HepG2 (cell line): ENCODE results near the gene COCH. TPM values are rescaled to one million over a fixed set of nuclear protein-coding genes. Genes with fewer than 3 reads are reported as not detected.

Source experiments
- ATAC-seq: fragments of 200-7000 bp; cut with Tn5 transposase; 3 replicates; pipeline ENCODE4 v1.9.1; 2020; ENCODE audit warnings: mild to moderate bottlenecking, moderate library complexity
- BruUV-seq: library from RNA; stranded (reverse); fragments of 400-500 nt; replicated peaks from 2 replicates; lab custom pipeline; 2021; lab: Mats Ljungman, UMichigan
- CTCF ChIA-PET: fragments of 300-600 bp; formaldehyde crosslinking; extraction: SDS; loops from one replicate; lab custom pipeline; 2021; ENCODE audit warnings: low total read pairs, inconsistent platforms, low intra/inter-chr PET ratio; lab: Yijun Ruan, JAX
- POLR2A ChIA-PET: fragments of 350-600 bp; sonication (Branson Sonifier 250); formaldehyde crosslinking; loops from one replicate; lab custom pipeline; 2020; ENCODE audit warnings: antibody characterized with exemption, inconsistent platforms; lab: Yijun Ruan, JAX
- DNase-seq: peaks from one replicate; pipeline ENCODE4 v3.0.0-alpha.2; 2015; ENCODE audit warnings: low spot score
- FAIRE-seq: peaks from 3 replicates; lab custom pipeline; 2011; peaks lifted over from hg19 to GRCh38; lab: Jason Lieb, UNC
- H2AFZ ChIP-seq: one replicate; pipeline ENCODE4 v1.6.1; 2011; ENCODE audit warnings: low read length, inconsistent platforms
- H3K27ac ChIP-seq: fragments of 300-600 bp; 3 replicates; pipeline ENCODE4 v1.8.0; 2011; ENCODE audit warnings: mixed run types, mild to moderate bottlenecking, mixed read lengths, low read length, inconsistent platforms; ENCODE audit not compliant: insufficient read depth; ENCODE audit errors: extremely low read length
- H3K27me3 ChIP-seq, 2 experiments: fragments of 200-600 bp in 1 of 2; 2 replicates in 1 of 2; 3 replicates in 1 of 2; pipeline versions ENCODE4 v1.6.0 to v1.8.0; 2011; ENCODE audit warnings: low read length in 2 of 2, mild to moderate bottlenecking in 2 of 2, moderate library complexity in 2 of 2, inconsistent platforms in 1 of 2; ENCODE audit not compliant: insufficient read depth in 2 of 2, control insufficient read depth in 1 of 2
- H3K36me3 ChIP-seq, 2 experiments: fragments of 200-600 bp in 1 of 2; replicated peaks in 1 of 2; 2 replicates in 1 of 2; 3 replicates in 1 of 2; pipeline versions ENCODE4 v1.5.1 to v1.8.0; 2011; ENCODE audit warnings: low read length in 2 of 2, inconsistent platforms in 1 of 2; ENCODE audit not compliant: insufficient read depth in 2 of 2, control insufficient read depth in 1 of 2
- H3K4me1 ChIP-seq: 2 replicates; pipeline ENCODE4 v1.5.1; 2012; ENCODE audit warnings: low read length, inconsistent platforms; ENCODE audit not compliant: insufficient read depth
- H3K4me2 ChIP-seq: 2 replicates; pipeline ENCODE4 v1.6.0; 2011; ENCODE audit warnings: low read depth, low read length, inconsistent platforms
- H3K4me3 ChIP-seq, 3 experiments: fragments of 200-600 bp in 1 of 3; sonication (generic), shearing (Covaris generic) in 1 of 3; replicated peaks in 1 of 3; 2 replicates each; pipeline ENCODE4 v1.5.1; 2011 to 2016; ENCODE audit warnings: low read length in 3 of 3, inconsistent platforms in 2 of 3, low read depth in 2 of 3, mild to moderate bottlenecking in 2 of 3, control low read depth in 1 of 3, mixed read lengths in 1 of 3; ENCODE audit not compliant: insufficient read depth in 1 of 3
- H3K79me2 ChIP-seq: one replicate; pipeline ENCODE4 v1.6.1; 2011; ENCODE audit warnings: low read length, inconsistent platforms; ENCODE audit not compliant: insufficient read depth
- H3K9ac ChIP-seq: 2 replicates; pipeline ENCODE4 v1.6.0; 2011; ENCODE audit warnings: mild to moderate bottlenecking, low read depth, low read length, inconsistent platforms; ENCODE audit not compliant: insufficient read depth
- H3K9me3 ChIP-seq: 2 replicates; pipeline ENCODE4 v1.5.1; 2012; ENCODE audit warnings: mild to moderate bottlenecking, low read length
- H4K20me1 ChIP-seq: 2 replicates; pipeline ENCODE4 v1.6.0; 2011; ENCODE audit warnings: inconsistent platforms, mild to moderate bottlenecking, low read length, moderate library complexity; ENCODE audit not compliant: insufficient read depth
- CREBL2 ChIP-seq: sonication (generic); formaldehyde crosslinking; IDR thresholded peaks from 2 replicates; pipeline ENCODE4 v1.8.1; 2023; ENCODE audit warnings: missing genetic modification reagents, mild to moderate bottlenecking, borderline replicate concordance
- IKZF1 ChIP-seq: fragments of 450-650 bp; IDR thresholded peaks from 2 replicates; pipeline ENCODE4 v1.7.1; 2016
- NAIF1 ChIP-seq: sonication (generic); formaldehyde crosslinking; IDR thresholded peaks from 2 replicates; pipeline ENCODE4 v1.5.0; 2020; ENCODE audit warnings: mild to moderate bottlenecking, missing genetic modification reagents, borderline replicate concordance
- PATZ1 ChIP-seq: sonication (generic); formaldehyde crosslinking; IDR thresholded peaks from 2 replicates; pipeline ENCODE4 v1.4.0; 2020; ENCODE audit warnings: missing genetic modification reagents
- TCF12 ChIP-seq, 2 experiments: fragments of 450-650 bp in 1 of 2; sonication (generic) in 1 of 2; formaldehyde crosslinking in 1 of 2; IDR thresholded peaks; 2 replicates each; pipeline versions ENCODE4 v1.6.1 to v1.8.0; 2017 to 2022; ENCODE audit warnings: antibody characterized with exemption in 1 of 2, mild to moderate bottlenecking in 1 of 2, missing genetic modification reagents in 1 of 2, moderate library complexity in 1 of 2
- ZNF354B ChIP-seq: sonication (generic); formaldehyde crosslinking; IDR thresholded peaks from 2 replicates; pipeline ENCODE4 v1.8.0; 2022; ENCODE audit warnings: mild to moderate bottlenecking, missing genetic modification reagents
- ZNF720 ChIP-seq: sonication (generic); formaldehyde crosslinking; IDR thresholded peaks from 2 replicates; pipeline ENCODE4 v1.4.0; 2020; ENCODE audit warnings: missing genetic modification reagents
- ZNF850 ChIP-seq: sonication (generic); formaldehyde crosslinking; conservative IDR thresholded peaks from 2 replicates; pipeline ENCODE4 v1.9.0; 2021; ENCODE audit warnings: mild to moderate bottlenecking, missing genetic modification reagents
- WGBS: methylation state at CpG from one replicate; pipeline ENCODE4 v1.1.6; 2017; ENCODE audit warnings: low lambda C conversion rate; 5-methylcytosine and 5-hydroxymethylcytosine counted together
- in situ Hi-C: cut with HindIII; loops from 2 replicates; pipeline ENCODE4 v1.10.0; 2017; ENCODE audit warnings: low pct_unique_long_range_greater_than_20kb; ENCODE audit not compliant: extremely low pct_ligation_motif_present
- intact Hi-C: fragments of 100-400 bp; cut with micrococcal nuclease; formaldehyde crosslinking; loops from one replicate; pipeline ENCODE4 v1.10.0; 2022; ENCODE audit not compliant: unreplicated experiment
- polyA plus RNA-seq, 8 experiments: library from polyadenylated mRNA; depleted of rRNA in 3 of 8; stranded (reverse) in 7 of 8; unstranded in 1 of 8; fragments of >200 nt; fragmentation: Illumina TruSeq in 4 of 8; extraction: Trizol in 4 of 8; gene quantifications; 2 replicates each; pipeline versions ENCODE4 v1.2.1 to v1.2.3, GENCODE V29; 2011 to 2016; ENCODE audit warnings: low read depth in 4 of 8, missing spikeins in 1 of 8, mixed read lengths in 1 of 8; ENCODE audit not compliant: insufficient read depth in 1 of 8
- total RNA-seq, 5 experiments: library from RNA; depleted of rRNA; stranded (reverse); fragments of >200 nt; fragmentation: Illumina TruSeq; extraction: Trizol; gene quantifications; 2 replicates each; pipeline ENCODE4 v1.2.3, GENCODE V29; 2016; ENCODE audit warnings: low read depth in 1 of 5

Gene COCH
- total and polyA plus RNA-seq, 2 of the 13 experiments (the other 11 are each of a cell fraction or from before 2014, with no cell fraction given): 78.2 to 79.3 TPM

- TF ChIP-seq TCF12 (IDR thresholded peaks at IDR 0.05) (no peak), TCF12 (CRISPR knock-in tag; IDR thresholded peaks at IDR 0.05) (no peak), ZNF720 (CRISPR knock-in tag) (no peak), IKZF1 (no peak), CREBL2 (no peak), PATZ1 (CRISPR knock-in tag) (no peak), NAIF1 (CRISPR knock-in tag) (no peak), ZNF850 (CRISPR knock-in tag) (no peak), ZNF354B (CRISPR knock-in tag) (no peak)
- TF ChIP-seq, all 625 proteins: peak for 0
- H4K20me1 ChIP-seq: no peaks in the 10 kb centered on the region
- in situ Hi-C loops: no loop called here
- H3K79me2 ChIP-seq: no peaks in the 10 kb centered on the region
- H3K36me3 ChIP-seq: no peaks in the 10 kb centered on the region
- no peaks in the 10 kb centered on the region for H3K9me3 ChIP-seq
- FAIRE-seq (no peak), DNase-seq (no peak), ATAC-seq (no peak)
- no peak overlapping the region for H3K27ac ChIP-seq
- intact Hi-C loops: loop anchor here (10.0 kb wide), 1 partner anchor 315 kb away; the partner anchor contains the start of gene G2E3
- BruUV-seq: no TSS peak
- peaks cover 18% of the 10 kb centered on the region for H3K4me1 ChIP-seq
- CTCF ChIA-PET: no interaction called here
- no peak overlapping the region for H3K4me2 ChIP-seq
- H3K4me3 ChIP-seq: no peak overlapping the region
- peaks cover 0 to 36% of the 10 kb centered on the region in 2 experiments; a peak in 4 of 5 replicates for H3K27me3 ChIP-seq
- 28% methylated on average over 2 of the region's 2 CpGs for WGBS
- POLR2A ChIA-PET: no interaction called here
- H2AFZ ChIP-seq: no peak overlapping the region
- H3K9ac ChIP-seq: no peak overlapping the region
These were observed 4.7 kb upstream of the COCH start for GRCh38 chr14:30869551-30870155.
